Lower lobe of right lung (tissue), 2 donors: ENCODE data around the gene SYT8. TPM values are rescaled to one million over a fixed set of nuclear protein-coding genes. Genes with fewer than 3 reads are reported as not detected.

Experiments
- ATAC-seq, 2 donors: fragments of 200-7000 bp; cut with Tn5 transposase; one replicate each; pipeline ENCODE4 v1.9.1; 2020 to 2022; ENCODE audit warnings: mild to moderate bottlenecking in 2 of 2, moderate library complexity in 2 of 2
- DNase-seq: peaks from one replicate; pipeline ENCODE4 v3.0.0-alpha.2; 2020
- H3K27ac ChIP-seq: fragments of 200-600 bp; one replicate; pipeline ENCODE4 v1.8.0; 2022
- H3K27me3 ChIP-seq: fragments of 200-600 bp; one replicate; pipeline ENCODE4 v1.8.0; 2022; ENCODE audit warnings: low read depth
- H3K36me3 ChIP-seq: fragments of 200-600 bp; one replicate; pipeline ENCODE4 v1.8.0; 2022; ENCODE audit warnings: mild to moderate bottlenecking
- H3K4me1 ChIP-seq: fragments of 200-600 bp; one replicate; pipeline ENCODE4 v1.8.0; 2022
- H3K4me3 ChIP-seq: fragments of 200-600 bp; one replicate; pipeline ENCODE4 v1.8.0; 2022; ENCODE audit warnings: mild to moderate bottlenecking
- H3K9me3 ChIP-seq: fragments of 200-600 bp; one replicate; pipeline ENCODE4 v1.8.0; 2022
- CTCF ChIP-seq: fragments of 200-600 bp; IDR thresholded peaks from one replicate; pipeline ENCODE4 v1.8.0; 2022; ENCODE audit warnings: antibody characterized with exemption, mild to moderate bottlenecking
- intact Hi-C: fragments of 100-400 bp; cut with DNase I; formaldehyde crosslinking; loops from one replicate; pipeline ENCODE4 v1.11.0; 2022
- total RNA-seq: library from RNA; stranded (reverse); fragmentation: NEBNext Ultra II Directional; extraction: Animal tissue kit (Norgen Biotek cat#: 25700); gene quantifications from one replicate; pipeline ENCODE4 v1.2.1, GENCODE V29; 2021
- donor health status: DM: no; HTN: yes; CAD: no; lungs with severe emphysema.

SYT8 gene
- total RNA-seq, 1 donor from 2014 or later: 18.5 TPM

- ATAC-seq (no peak), DNase-seq (peak; percentile 30)
- Histone ChIP-seq H3K4me3 (no peak overlapping the region), H3K4me1 (peaks cover 32% of the 10 kb centered on the region), H3K27me3 (no peaks in the 10 kb centered on the region), H3K27ac (no peak overlapping the region), H3K9me3 (no peaks in the 10 kb centered on the region), H3K36me3 (peaks cover 6% of the 10 kb centered on the region)
- TF ChIP-seq CTCF: no peak
- intact Hi-C loops: no loop called here
Measured at GRCh38 chr11:1879342-1879940, 44.7 kb downstream of the SYT8 start.

DNA sequence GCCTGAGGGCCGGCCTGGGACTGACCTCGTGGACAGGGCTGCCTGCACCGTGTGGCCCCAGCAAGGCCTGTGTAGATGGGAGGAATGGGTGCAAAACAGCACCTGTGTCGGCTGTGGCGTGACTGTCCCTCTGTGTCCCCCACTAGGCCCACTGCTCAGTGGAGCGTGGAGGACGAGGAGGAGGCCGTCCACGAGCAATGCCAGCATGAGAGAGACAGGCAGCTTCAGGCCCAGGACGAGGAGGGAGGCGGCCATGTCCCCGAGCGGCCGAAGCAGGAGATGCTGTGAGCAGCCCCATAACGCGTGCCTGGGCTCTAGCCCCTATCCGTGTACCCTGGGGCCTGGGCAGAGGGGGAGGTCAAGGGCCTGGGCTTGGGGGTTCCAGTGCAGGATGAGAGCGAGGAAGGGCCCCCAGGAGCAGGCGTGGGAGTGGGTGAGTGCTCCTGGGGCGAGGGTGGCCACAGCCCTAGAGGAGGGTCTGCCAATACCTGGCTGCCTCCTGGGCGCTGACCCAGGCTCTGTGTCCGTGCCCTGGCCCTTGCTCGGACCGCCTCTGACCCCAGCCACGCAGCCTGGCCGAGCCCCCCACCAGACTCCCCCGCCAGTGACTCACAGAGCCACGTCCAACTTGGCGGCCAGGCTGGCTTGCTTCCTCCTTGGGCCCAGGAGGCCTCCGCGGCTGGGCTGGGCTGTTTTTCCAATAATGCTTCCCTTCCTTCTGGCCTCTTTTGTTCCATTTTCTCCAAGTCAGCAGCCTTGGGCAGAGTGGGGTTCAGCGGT lies 45.3 kb downstream of the SYT8 start:
- Histone ChIP-seq H3K9me3 (no peaks in the 10 kb centered on the region), H3K27me3 (no peaks in the 10 kb centered on the region), H3K36me3 (peaks cover 10% of the 10 kb centered on the region), H3K4me3 (no peak overlapping the region), H3K4me1 (peaks cover 32% of the 10 kb centered on the region), H3K27ac (peak overlapping the region; percentile 49)
- ATAC-seq (no peak), DNase-seq (peak; percentile 47)
- intact Hi-C loops: loop anchor here (5.0 kb wide), 1 partner anchor 272 kb away; no protein-coding TSS in a partner anchor
- no peak for TF ChIP-seq CTCF

GRCh38 chr11:1880746-1881441 lies 46.1 kb downstream of the SYT8 start:
- Histone ChIP-seq H3K4me3 (no peak overlapping the region), H3K36me3 (peaks cover 12% of the 10 kb centered on the region), H3K27ac (peak overlapping the region; percentile 49), H3K4me1 (peaks cover 32% of the 10 kb centered on the region), H3K9me3 (no peaks in the 10 kb centered on the region), H3K27me3 (no peaks in the 10 kb centered on the region)
- no peak for DNase-seq
- ATAC-seq: peak in 1 of 2 donors; percentile 2
- intact Hi-C loops: loop anchor here (5.0 kb wide), 1 partner anchor 271 kb away; no protein-coding TSS in a partner anchor
- no peak for TF ChIP-seq CTCF

- Histone ChIP-seq H3K9me3 (no peaks in the 10 kb centered on the region), H3K27me3 (no peaks in the 10 kb centered on the region), H3K4me1 (peaks cover 25% of the 10 kb centered on the region), H3K27ac (no peak overlapping the region), H3K36me3 (peaks cover 16% of the 10 kb centered on the region), H3K4me3 (no peak overlapping the region)
- DNase-seq (no peak), ATAC-seq (peak; percentile 5 to 27)
- intact Hi-C loops: loop anchor here (5.0 kb wide), 1 partner anchor 271 kb away; no protein-coding TSS in a partner anchor
- no peak for TF ChIP-seq CTCF
Measured at GRCh38 chr11:1881442-1882264, 46.9 kb downstream of the SYT8 start.
